ENCODE results near the gene SYDE2. TPM values are rescaled to one million over a fixed set of nuclear protein-coding genes. Genes with fewer than 3 reads are reported as not detected.

SYDE2 gene
- total RNA-seq, 1 experiment from 2014 or later, result not detected

GRCh38 chr1:85116856-85117255 lies 84.0 kb downstream of the SYDE2 start:
- Histone ChIP-seq H3K9ac (ENCODE audit: low read length) (no peak overlapping the region), H3K9me2 (replicated peaks; ENCODE audit: insufficient read depth, low read length) (no peaks in the 10 kb centered on the region), H3K4me1 (ENCODE audit: low read length) (peaks cover 5% of the 10 kb centered on the region; the same call in 1 of the 2 replicates), H3K36me3 (ENCODE audit: insufficient read depth, low read length) (no peaks in the 10 kb centered on the region), H3K79me2 (ENCODE audit: low read length) (no peaks in the 10 kb centered on the region), H3K27ac (ENCODE audit: low read length) (no peak overlapping the region), H3K27me3 (ENCODE audit: low read length) (no peaks in the 10 kb centered on the region), H3K9me3 (ENCODE audit: low read length) (no peaks in the 10 kb centered on the region), H4K20me1 (ENCODE audit: insufficient read depth, low read depth, low read length) (no peaks in the 10 kb centered on the region), H3K4me3 (ENCODE audit: low read length) (no peak overlapping the region), H2AFZ (ENCODE audit: low read length) (no peak overlapping the region), H3K4me2 (ENCODE audit: low read depth, low read length, poor library complexity, severe bottlenecking) (no peak overlapping the region)
- DNase-seq, result no peak

GRCh38 chr1:85115933-85116332 lies 84.9 kb downstream of the SYDE2 start:
- Histone ChIP-seq H4K20me1 (ENCODE audit: insufficient read depth, low read depth, low read length) (no peaks in the 10 kb centered on the region), H3K9me3 (ENCODE audit: low read length) (no peaks in the 10 kb centered on the region), H3K27me3 (ENCODE audit: low read length) (no peaks in the 10 kb centered on the region), H2AFZ (ENCODE audit: low read length) (no peak overlapping the region), H3K4me2 (ENCODE audit: low read depth, low read length, poor library complexity, severe bottlenecking) (no peak overlapping the region), H3K9ac (ENCODE audit: low read length) (no peak overlapping the region), H3K4me1 (ENCODE audit: low read length) (no peaks in the 10 kb centered on the region), H3K36me3 (ENCODE audit: insufficient read depth, low read length) (no peaks in the 10 kb centered on the region), H3K9me2 (replicated peaks; ENCODE audit: insufficient read depth, low read length) (no peaks in the 10 kb centered on the region), H3K79me2 (ENCODE audit: low read length) (no peaks in the 10 kb centered on the region), H3K27ac (ENCODE audit: low read length) (no peak overlapping the region), H3K4me3 (ENCODE audit: low read length) (no peak overlapping the region)
- no peak for DNase-seq

GRCh38 chr1:85111695-85112094 lies 89.1 kb downstream of the SYDE2 start:
- no peak overlapping the region for H3K4me2 ChIP-seq (ENCODE audit: low read depth, low read length, poor library complexity, severe bottlenecking)
- no peak overlapping the region for H2AFZ ChIP-seq (ENCODE audit: low read length)
- H3K27ac ChIP-seq (ENCODE audit: low read length), result no peak overlapping the region
- H3K4me3 ChIP-seq (ENCODE audit: low read length), result no peak overlapping the region
- no peaks in the 10 kb centered on the region for H3K9me2 ChIP-seq (replicated peaks; ENCODE audit: insufficient read depth, low read length)
- H3K79me2 ChIP-seq (ENCODE audit: low read length), result no peaks in the 10 kb centered on the region
- no peaks in the 10 kb centered on the region for H4K20me1 ChIP-seq (ENCODE audit: insufficient read depth, low read depth, low read length)
- H3K27me3 ChIP-seq (ENCODE audit: low read length), result no peaks in the 10 kb centered on the region
- no peak for DNase-seq
- no peak overlapping the region for H3K9ac ChIP-seq (ENCODE audit: low read length)
- no peaks in the 10 kb centered on the region for H3K36me3 ChIP-seq (ENCODE audit: insufficient read depth, low read length)
- H3K9me3 ChIP-seq (ENCODE audit: low read length), result no peaks in the 10 kb centered on the region
- H3K4me1 ChIP-seq (ENCODE audit: low read length), result no peaks in the 10 kb centered on the region

- H3K9ac ChIP-seq (ENCODE audit: low read length), result no peak overlapping the region
- H3K4me1 ChIP-seq (ENCODE audit: low read length), result no peaks in the 10 kb centered on the region
- DNase-seq, result peak; percentile 59
- H3K9me2 ChIP-seq (replicated peaks; ENCODE audit: insufficient read depth, low read length), result no peaks in the 10 kb centered on the region
- H3K4me3 ChIP-seq (ENCODE audit: low read length), result no peak overlapping the region
- no peaks in the 10 kb centered on the region for H3K36me3 ChIP-seq (ENCODE audit: insufficient read depth, low read length)
- no peak overlapping the region for H3K27ac ChIP-seq (ENCODE audit: low read length)
- H4K20me1 ChIP-seq (ENCODE audit: insufficient read depth, low read depth, low read length), result no peaks in the 10 kb centered on the region
- H2AFZ ChIP-seq (ENCODE audit: low read length), result no peak overlapping the region
- no peaks in the 10 kb centered on the region for H3K27me3 ChIP-seq (ENCODE audit: low read length)
- H3K9me3 ChIP-seq (ENCODE audit: low read length), result no peaks in the 10 kb centered on the region
- H3K4me2 ChIP-seq (ENCODE audit: low read depth, low read length, poor library complexity, severe bottlenecking), result no peak overlapping the region
- no peaks in the 10 kb centered on the region for H3K79me2 ChIP-seq (ENCODE audit: low read length)
Measured at GRCh38 chr1:85109475-85109874, 91.3 kb downstream of the SYDE2 start.

Small RNA genes within 50 kb of the gene (small RNA-seq; reads per million reads assigned to genes)
- gene MIR4423, result not detected

Other genes starting within 250 kb of the SYDE2 start
- 52.4 and 56.1 TPM in 2 replicates for gene MCOLN2, start 203.9 kb downstream of the SYDE2 start, total RNA-seq (2014; rRNA removed; shearing (Covaris generic); ENCODE audit: low replicate concordance)
- gene MCOLN3, start 152.5 kb downstream of the SYDE2 start, total RNA-seq (2014; rRNA removed; shearing (Covaris generic); ENCODE audit: low replicate concordance), result not detected in 2 replicates
- 17.8 and 22.9 TPM in 2 replicates for gene C1orf52, start 58.6 kb upstream of the SYDE2 start, total RNA-seq (2014; rRNA removed; shearing (Covaris generic); ENCODE audit: low replicate concordance)
- gene BCL10, start 75.6 kb upstream of the SYDE2 start, total RNA-seq (2014; rRNA removed; shearing (Covaris generic); ENCODE audit: low replicate concordance), result 16.5 and 32.2 TPM in 2 replicates

Measured in Karpas-422 (cell line).